Heart right ventricle (tissue), 16 donors: ENCODE results near the gene ZNF423. TPM values are rescaled to one million over a fixed set of nuclear protein-coding genes. Genes with fewer than 3 reads are reported as not detected.

Experiments
- ATAC-seq, 8 donors: fragments of 200-7000 bp; cut with Tn5 transposase; one replicate each; pipeline ENCODE4 v1.9.1; 2020; ENCODE audit warnings: mild to moderate bottlenecking in 8 of 8, moderate library complexity in 8 of 8, moderate number of reproducible peaks in 1 of 8
- DNase-seq, 2 donors: peaks; one replicate each; pipeline ENCODE4 v3.0.0-alpha.2; 2020
- H3K27ac ChIP-seq, 10 donors: fragments of 200-600 bp; sonication (generic) in 2 of 10; one replicate each; pipeline versions ENCODE4 v1.5.0 to v1.8.0; 2020 to 2022; ENCODE audit warnings: mild to moderate bottlenecking in 3 of 10
- H3K27me3 ChIP-seq, 7 donors: fragments of 200-600 bp; one replicate each; pipeline ENCODE4 v1.8.0; 2021 to 2022; ENCODE audit warnings: mild to moderate bottlenecking in 2 of 7
- H3K36me3 ChIP-seq, 9 donors: fragments of 200-600 bp; sonication (generic) in 1 of 9; one replicate each; pipeline versions ENCODE4 v1.5.0 to v1.8.0; 2020 to 2022; ENCODE audit warnings: mild to moderate bottlenecking in 2 of 9
- H3K4me1 ChIP-seq, 9 donors: fragments of 200-600 bp; sonication (generic) in 1 of 9; one replicate each; pipeline versions ENCODE4 v1.5.0 to v1.8.0; 2020 to 2022; ENCODE audit warnings: mild to moderate bottlenecking in 4 of 9
- H3K4me3 ChIP-seq, 10 donors: fragments of 200-600 bp; sonication (generic) in 2 of 10; one replicate each; pipeline versions ENCODE4 v1.5.0 to v1.8.0; 2020 to 2022; ENCODE audit warnings: mild to moderate bottlenecking in 7 of 10, moderate library complexity in 2 of 10
- H3K9me3 ChIP-seq, 11 donors: fragments of 200-600 bp in 10 of 11; sonication (generic) in 2 of 11; one replicate each; pipeline versions ENCODE4 v1.5.0 to v1.8.0; 2013 to 2022; ENCODE audit warnings: mild to moderate bottlenecking in 2 of 11, control low read depth in 1 of 11, moderate library complexity in 1 of 11
- CTCF ChIP-seq, 9 donors: fragments of 200-600 bp; sonication (generic) in 2 of 9; IDR thresholded peaks; one replicate each; pipeline versions ENCODE4 v1.5.0 to v1.8.0; 2021 to 2022; ENCODE audit warnings: antibody characterized with exemption in 9 of 9, mild to moderate bottlenecking in 5 of 9, moderate library complexity in 1 of 9
- WGBS, 2 donors: extraction: QIAGEN DNeasy Blood & Tissue Kit; methylation state at CpG; one replicate each; pipeline ENCODE4 v1.1.7; 2013; ENCODE audit warnings: inconsistent platforms in 1 of 2; 5-methylcytosine and 5-hydroxymethylcytosine counted together
- intact Hi-C, 10 donors: fragments of 100-400 bp; cut with DNase I; formaldehyde crosslinking; loops; one replicate each; pipeline versions ENCODE4 v1.11.1 to v1.14.2; 2022
- polyA plus RNA-seq, 2 donors: library from polyadenylated mRNA; stranded (reverse); fragments of 200-250 nt; gene quantifications; one replicate each; pipeline ENCODE4 v1.2.3, GENCODE V29; 2013
- total RNA-seq, 10 donors: library from RNA; stranded (reverse); fragmentation: NEBNext Ultra II Directional in 3 of 10; extraction: Animal tissue kit (Norgen Biotek cat#: 25700) in 3 of 10; gene quantifications; one replicate each; pipeline versions ENCODE4 v1.2.1 to v1.2.4, GENCODE V29; 2021 to 2023
- donor health status: Arrhythmogenic right ventricular cardiomyopathy.
- donor health status: ischemic (EF 13 %, LVEDD 7.1; RV severe dilation, severe dysfunction).
- donor health status: healthy with polysubstance abuse.
- donor health status: DM: no; HTN: yes; CAD: no.
- donor health status: DM: no; HTN: no; CAD: no.
- donor health status: ischemic (EF 25% LVEDD 6.9; RV normal size, moderate dysfunction).
- donor health status: ischemic (EF 25% LVEDD 5.7; RV mildly dilated, moderate dysfunction).
- donor health status: healthy.
- donor health status: DM: yes; HTN: yes; CAD: no.
- donor health status: Ischemic cardiomyopathy.
- donor health status: ischemic (EF 35%, LVEDD 5.7; RV mildly dilated, moderate dysfunction).
- donor health status: nonischemic (EF 11% LVEDD 7.7; RV severe dilation, severe dysfunction).
- donor health status: DM: yes; HTN: yes; CAD: no.
- donor health status: PGD.
- donor health status: ischemic (EF 29% LVEDD 5.4; RV normal size, mild dysfunction).
- donor health status: nonischemic (EF 23%, LVEDD 6.1; RV moderate dilation, normal function).

The ZNF423 gene
- total and polyA plus RNA-seq, 12 donors = 2.6 to 10.6 (median 7.0) TPM

- no peak for TF ChIP-seq CTCF (IDR thresholded peaks at IDR 0.05)
- ATAC-seq (no peak), DNase-seq (no peak)
- H3K4me1 ChIP-seq = no peaks in the 10 kb centered on the region
- intact Hi-C loops = loop anchor here in 2 of 10 donors (10.0 kb wide), 2 partner anchors 62 to 238 kb away; no protein-coding TSS in a partner anchor
- WGBS, 2 donors = 79 to 82% methylated on average over 8 of the region's 8 CpGs
- H3K27me3 ChIP-seq = no peaks in the 10 kb centered on the region
- H3K36me3 ChIP-seq = peaks cover 0 to 13% (median 0%) of the 10 kb centered on the region in 9 donors
- H3K4me3 ChIP-seq = no peak overlapping the region
- no peak overlapping the region for H3K27ac ChIP-seq
- H3K9me3 ChIP-seq = no peaks in the 10 kb centered on the region
These were observed 339.4 kb downstream of the ZNF423 start for GRCh38 chr16:49516382-49517036.

GRCh38 chr16:49515861-49516260, 340.1 kb downstream of the ZNF423 start:
- H3K9me3 ChIP-seq = no peaks in the 10 kb centered on the region
- H3K27ac ChIP-seq = no peak overlapping the region
- no peak for ATAC-seq
- H3K4me1 ChIP-seq = no peaks in the 10 kb centered on the region
- TF ChIP-seq CTCF (IDR thresholded peaks at IDR 0.05) = no peak
- WGBS, 2 donors = 95 to 97% methylated on average over 12 of the region's 12 CpGs
- no peaks in the 10 kb centered on the region for H3K27me3 ChIP-seq
- H3K36me3 ChIP-seq = peaks cover 0 to 7% (median 0%) of the 10 kb centered on the region in 9 donors
- DNase-seq = no peak
- no peak overlapping the region for H3K4me3 ChIP-seq
- intact Hi-C loops = loop anchor here in 2 of 10 donors (10.0 kb wide), 2 partner anchors 61 to 239 kb away; no protein-coding TSS in a partner anchor

GRCh38 chr16:49515016-49515565, 340.8 kb downstream of the ZNF423 start:
- DNase-seq (no peak), ATAC-seq (no peak)
- intact Hi-C loops = loop anchor here in 2 of 10 donors (10.0 kb wide), 2 partner anchors 60 to 240 kb away; no protein-coding TSS in a partner anchor
- Histone ChIP-seq H3K27ac (no peak overlapping the region), H3K27me3 (no peaks in the 10 kb centered on the region), H3K4me3 (no peak overlapping the region), H3K9me3 (no peaks in the 10 kb centered on the region), H3K36me3 (peaks cover 0 to 3% (median 0%) of the 10 kb centered on the region in 9 donors), H3K4me1 (no peaks in the 10 kb centered on the region)
- 93 to 95% methylated on average over 11 of the region's 11 CpGs for WGBS, 2 donors
- TF ChIP-seq CTCF (IDR thresholded peaks at IDR 0.05) = no peak

- H3K9me3 ChIP-seq = no peaks in the 10 kb centered on the region
- ATAC-seq (no peak), DNase-seq (no peak)
- H3K27me3 ChIP-seq = no peaks in the 10 kb centered on the region
- no peak overlapping the region for H3K27ac ChIP-seq
- intact Hi-C loops = loop anchor here in 2 of 10 donors (10.0 kb wide), 2 partner anchors 60 to 240 kb away; no protein-coding TSS in a partner anchor
- no peak for TF ChIP-seq CTCF (IDR thresholded peaks at IDR 0.05)
- H3K36me3 ChIP-seq = no peaks in the 10 kb centered on the region
- 89 to 90% methylated on average over 24 of the region's 24 CpGs for WGBS, 2 donors
- H3K4me1 ChIP-seq = no peaks in the 10 kb centered on the region
- no peak overlapping the region for H3K4me3 ChIP-seq
These were observed 341.6 kb downstream of the ZNF423 start for GRCh38 chr16:49514073-49514980.
